ENCODE results near the gene PTPRN2. TPM values are rescaled to one million over a fixed set of nuclear protein-coding genes. Genes with fewer than 3 reads are reported as not detected.

The PTPRN2 gene
- total RNA-seq, 1 donor from 2014 or later, result 2.4 TPM

DNA sequence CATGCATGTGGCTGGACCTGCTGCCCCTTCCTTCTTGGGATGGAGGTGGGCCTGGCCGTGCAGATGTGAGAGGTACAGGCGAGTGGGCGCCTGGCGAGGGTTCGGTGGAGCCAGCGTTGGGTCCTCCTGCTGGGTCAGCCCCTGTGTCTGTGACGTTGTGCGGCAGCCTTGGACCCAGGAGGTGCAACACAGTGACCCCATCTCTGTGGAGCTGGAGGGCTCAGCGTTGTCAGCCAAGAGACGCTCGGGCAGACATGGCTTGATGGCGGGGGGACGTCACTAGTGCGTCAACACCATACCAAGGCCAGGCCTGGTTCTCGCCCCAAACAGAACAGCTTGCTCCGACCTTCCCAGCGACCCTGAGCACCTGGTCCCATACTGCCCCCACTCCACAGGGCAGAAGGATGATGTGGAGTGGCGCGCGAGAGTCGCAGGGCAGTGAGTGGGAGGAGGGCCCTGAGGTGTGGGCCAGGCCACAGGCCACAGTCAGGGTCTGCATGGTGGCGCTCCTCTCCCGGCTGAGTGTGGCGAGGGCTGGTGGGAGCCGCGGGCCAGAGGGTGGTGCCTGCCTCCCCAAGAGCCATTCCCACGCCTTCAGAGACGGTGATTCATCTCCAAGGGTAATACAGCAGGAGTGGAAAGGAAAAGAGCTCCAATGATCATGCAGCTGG, 1066.4 kb downstream of the PTPRN2 start:
- DNase-seq (ENCODE audit: low read depth), result no peak
- TF ChIP-seq, protein P1, sequence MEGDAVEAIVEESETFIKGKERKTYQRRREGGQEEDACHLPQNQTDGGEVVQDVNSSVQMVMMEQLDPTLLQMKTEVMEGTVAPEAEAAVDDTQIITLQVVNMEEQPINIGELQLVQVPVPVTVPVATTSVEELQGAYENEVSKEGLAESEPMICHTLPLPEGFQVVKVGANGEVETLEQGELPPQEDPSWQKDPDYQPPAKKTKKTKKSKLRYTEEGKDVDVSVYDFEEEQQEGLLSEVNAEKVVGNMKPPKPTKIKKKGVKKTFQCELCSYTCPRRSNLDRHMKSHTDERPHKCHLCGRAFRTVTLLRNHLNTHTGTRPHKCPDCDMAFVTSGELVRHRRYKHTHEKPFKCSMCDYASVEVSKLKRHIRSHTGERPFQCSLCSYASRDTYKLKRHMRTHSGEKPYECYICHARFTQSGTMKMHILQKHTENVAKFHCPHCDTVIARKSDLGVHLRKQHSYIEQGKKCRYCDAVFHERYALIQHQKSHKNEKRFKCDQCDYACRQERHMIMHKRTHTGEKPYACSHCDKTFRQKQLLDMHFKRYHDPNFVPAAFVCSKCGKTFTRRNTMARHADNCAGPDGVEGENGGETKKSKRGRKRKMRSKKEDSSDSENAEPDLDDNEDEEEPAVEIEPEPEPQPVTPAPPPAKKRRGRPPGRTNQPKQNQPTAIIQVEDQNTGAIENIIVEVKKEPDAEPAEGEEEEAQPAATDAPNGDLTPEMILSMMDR (IDR thresholded peaks at IDR 0.05; ENCODE audit: insufficient read depth, low read length, poor library complexity, severe bottlenecking), result no peak
- no peak overlapping the region for H3K4me3 ChIP-seq (ENCODE audit: low read depth, low read length)
- H3K36me3 ChIP-seq (ENCODE audit: control insufficient read depth, insufficient read depth, low read length), result no peaks in the 10 kb centered on the region
- H3K27me3 ChIP-seq (ENCODE audit: control insufficient read depth, insufficient read depth, low read length), result no peaks in the 10 kb centered on the region

DNA sequence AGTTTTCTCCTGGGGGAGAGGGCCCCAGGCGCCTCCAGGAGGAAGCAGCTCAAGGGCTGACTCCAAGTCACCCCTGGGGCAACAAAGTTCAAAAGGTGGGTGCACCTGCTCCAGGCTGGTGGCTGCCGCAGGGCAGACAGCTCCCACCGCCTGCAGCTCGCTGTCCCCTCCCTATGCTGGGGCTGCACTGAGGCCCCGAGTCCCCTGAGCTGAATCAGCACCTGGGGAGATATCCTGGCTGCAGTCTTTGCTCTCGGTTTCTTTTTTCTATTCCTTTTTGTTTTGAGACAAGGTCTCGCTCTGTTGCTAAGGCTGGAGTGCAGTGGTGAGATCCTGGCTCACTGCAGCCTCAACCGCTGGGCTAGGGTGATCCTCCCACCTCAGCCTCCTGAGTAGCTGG, 1067.4 kb downstream of the PTPRN2 start:
- H3K4me3 ChIP-seq (ENCODE audit: low read depth, low read length), result no peak overlapping the region
- H3K27me3 ChIP-seq (ENCODE audit: control insufficient read depth, insufficient read depth, low read length), result no peaks in the 10 kb centered on the region
- TF ChIP-seq, protein P1 (IDR thresholded peaks at IDR 0.05; ENCODE audit: insufficient read depth, low read length, poor library complexity, severe bottlenecking), result no peak
- no peak for DNase-seq (ENCODE audit: low read depth)
- H3K36me3 ChIP-seq (ENCODE audit: control insufficient read depth, insufficient read depth, low read length), result no peaks in the 10 kb centered on the region

DNA sequence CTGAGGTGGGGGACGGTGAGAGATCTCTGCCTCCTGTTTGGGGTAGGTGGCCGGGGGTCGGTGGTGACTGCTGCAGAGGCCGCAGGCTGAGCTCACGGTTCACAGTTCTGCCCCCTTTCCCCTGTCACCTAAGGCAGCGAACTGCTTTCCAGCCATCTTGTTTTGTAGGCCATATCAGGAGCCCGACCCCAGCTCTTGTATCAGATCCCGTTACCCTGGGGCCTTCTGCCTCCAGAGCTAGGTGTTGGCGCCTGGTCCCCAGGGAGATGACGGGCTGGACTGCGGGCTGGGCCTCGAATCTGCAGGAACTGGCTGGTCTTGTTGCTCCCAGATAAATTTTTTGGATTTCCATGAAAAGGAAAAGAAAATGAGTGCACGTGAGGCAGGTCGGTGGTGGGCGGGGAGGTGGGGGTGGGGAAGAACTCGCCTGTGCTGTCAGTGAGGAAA, 1067.8 kb downstream of the PTPRN2 start:
- TF ChIP-seq, protein P1 (IDR thresholded peaks at IDR 0.05; ENCODE audit: insufficient read depth, low read length, poor library complexity, severe bottlenecking), result no peak
- Histone ChIP-seq H3K27me3 (ENCODE audit: control insufficient read depth, insufficient read depth, low read length) (no peaks in the 10 kb centered on the region), H3K36me3 (ENCODE audit: control insufficient read depth, insufficient read depth, low read length) (no peaks in the 10 kb centered on the region), H3K4me3 (ENCODE audit: low read depth, low read length) (no peak overlapping the region)
- no peak for DNase-seq (ENCODE audit: low read depth)

DNA sequence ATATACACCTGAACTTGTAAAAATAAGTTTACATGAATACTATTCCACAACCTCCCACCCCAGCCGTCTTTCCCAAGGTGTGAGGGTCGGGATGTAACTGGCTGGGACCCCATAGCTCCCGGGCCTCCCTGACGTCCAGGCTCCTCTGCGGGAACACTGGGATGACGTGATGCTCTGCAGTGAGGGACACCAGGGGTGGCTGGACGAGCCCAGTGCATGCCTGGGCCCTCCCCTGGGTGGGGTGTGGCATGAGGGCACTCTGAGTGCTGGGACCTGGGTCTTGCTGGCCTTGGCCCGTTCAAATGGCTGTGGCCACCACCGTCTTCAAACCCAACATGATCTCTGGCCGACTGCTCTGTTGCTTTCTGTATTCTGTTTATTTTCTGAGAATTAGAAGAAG, 1068.4 kb downstream of the PTPRN2 start:
- H3K4me3 ChIP-seq (ENCODE audit: low read depth, low read length), result no peak overlapping the region
- H3K36me3 ChIP-seq (ENCODE audit: control insufficient read depth, insufficient read depth, low read length), result no peaks in the 10 kb centered on the region
- no peaks in the 10 kb centered on the region for H3K27me3 ChIP-seq (ENCODE audit: control insufficient read depth, insufficient read depth, low read length)
- no peak for DNase-seq (ENCODE audit: low read depth)
- TF ChIP-seq, protein P1 (IDR thresholded peaks at IDR 0.05; ENCODE audit: insufficient read depth, low read length, poor library complexity, severe bottlenecking), result no peak

DNA sequence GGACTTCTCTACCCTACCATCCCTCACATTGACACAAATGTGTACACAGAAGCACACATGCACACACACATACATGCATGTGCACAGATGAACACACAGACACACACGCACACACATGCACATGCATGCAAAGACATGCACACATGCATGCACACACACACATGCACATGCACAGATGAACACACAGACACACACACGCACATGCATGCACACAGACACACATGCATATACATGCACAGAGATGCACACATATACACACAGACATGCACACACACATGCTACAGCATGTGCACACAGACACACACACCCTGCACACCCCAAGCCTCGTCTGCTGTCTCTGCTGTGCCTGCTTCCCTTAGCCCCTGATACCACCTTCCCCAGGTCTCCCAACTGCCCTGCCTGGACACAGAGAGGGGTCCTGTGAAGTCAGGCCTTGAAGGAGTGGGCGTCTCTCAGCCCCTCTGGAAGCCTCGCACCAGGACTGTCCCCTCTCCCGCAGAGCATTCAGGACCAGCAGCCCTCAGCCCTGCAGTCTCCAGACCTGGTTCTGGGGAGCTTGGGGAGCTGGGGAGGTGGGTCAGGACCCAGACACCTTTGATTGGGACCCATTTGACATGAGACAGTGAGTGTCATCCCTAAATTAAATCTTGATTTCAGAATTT, 1069.0 kb downstream of the PTPRN2 start:
- H3K36me3 ChIP-seq (ENCODE audit: control insufficient read depth, insufficient read depth, low read length), result no peaks in the 10 kb centered on the region
- TF ChIP-seq, protein P1 (IDR thresholded peaks at IDR 0.05; ENCODE audit: insufficient read depth, low read length, poor library complexity, severe bottlenecking), result no peak
- H3K27me3 ChIP-seq (ENCODE audit: control insufficient read depth, insufficient read depth, low read length), result no peaks in the 10 kb centered on the region
- H3K4me3 ChIP-seq (ENCODE audit: low read depth, low read length), result no peak overlapping the region
- no peak for DNase-seq (ENCODE audit: low read depth)

All from kidney epithelial cell (primary cell).